Mesodermal cell (in vitro differentiated cells): ENCODE data around the gene PRDM16.

Experiments
- H3K27ac ChIP-seq: 2 replicates; pipeline ENCODE4 v1.7.0; 2013; ENCODE audit warnings: mild to moderate bottlenecking, low read depth, low read length, moderate library complexity; ENCODE audit not compliant: severe bottlenecking
- H3K36me3 ChIP-seq: 2 replicates; pipeline ENCODE4 v1.7.1; 2013; ENCODE audit warnings: mild to moderate bottlenecking, low read length, moderate library complexity; ENCODE audit not compliant: control insufficient read depth, insufficient read depth
- H3K4me1 ChIP-seq: one replicate; pipeline ENCODE4 v1.7.1; 2013; ENCODE audit warnings: mild to moderate bottlenecking, low read length; ENCODE audit not compliant: insufficient read depth, control insufficient read depth, poor library complexity, severe bottlenecking
- H3K4me3 ChIP-seq: 2 replicates; pipeline ENCODE4 v1.7.0; 2013; ENCODE audit warnings: low read length, control low read depth, mild to moderate bottlenecking; ENCODE audit not compliant: insufficient read depth, poor library complexity, severe bottlenecking; ENCODE audit errors: extremely low read depth
- H3K9me3 ChIP-seq: 2 replicates; pipeline ENCODE4 v1.7.1; 2013; ENCODE audit warnings: mild to moderate bottlenecking, low read length, moderate library complexity; ENCODE audit not compliant: control insufficient read depth
- WGBS, 2 experiments: methylation state at CpG; one replicate each; pipeline ENCODE4 v1.1.5; 2013; ENCODE audit warnings: missing lambda C conversion rate in 2 of 2; ENCODE audit not compliant: insufficient coverage in 2 of 2; 5-methylcytosine and 5-hydroxymethylcytosine counted together

The PRDM16 gene

GRCh38 chr1:3148171-3148570, 79.2 kb downstream of the PRDM16 start:
- no peak overlapping the region for H3K27ac ChIP-seq
- H3K4me3 ChIP-seq: no peak overlapping the region
- WGBS, 2 experiments: 81 to 88% methylated on average over 5 to 6 of the region's 6 CpGs
- H3K36me3 ChIP-seq: no peaks in the 10 kb centered on the region
- H3K9me3 ChIP-seq: no peaks in the 10 kb centered on the region
- no peaks in the 10 kb centered on the region for H3K4me1 ChIP-seq

- H3K4me1 ChIP-seq: no peaks in the 10 kb centered on the region
- no peaks in the 10 kb centered on the region for H3K9me3 ChIP-seq
- no peak overlapping the region for H3K27ac ChIP-seq
- no peak overlapping the region for H3K4me3 ChIP-seq
- WGBS, 2 experiments: 79 to 87% methylated on average over 8 of the region's 8 CpGs
- no peaks in the 10 kb centered on the region for H3K36me3 ChIP-seq
Observed at GRCh38 chr1:3149277-3149676, 80.3 kb downstream of the PRDM16 start.

- Histone ChIP-seq H3K4me3 (no peak overlapping the region), H3K36me3 (no peaks in the 10 kb centered on the region), H3K4me1 (no peaks in the 10 kb centered on the region), H3K9me3 (no peaks in the 10 kb centered on the region), H3K27ac (no peak overlapping the region)
- 93 to 95% methylated on average over 14 of the region's 14 CpGs for WGBS, 2 experiments
Observed at GRCh38 chr1:3151456-3151855, 82.5 kb downstream of the PRDM16 start.

- no peaks in the 10 kb centered on the region for H3K4me1 ChIP-seq
- no peaks in the 10 kb centered on the region for H3K36me3 ChIP-seq
- H3K4me3 ChIP-seq: no peak overlapping the region
- H3K27ac ChIP-seq: no peak overlapping the region
- H3K9me3 ChIP-seq: no peaks in the 10 kb centered on the region
Observed at GRCh38 chr1:3152143-3152542, 83.1 kb downstream of the PRDM16 start.

DNA sequence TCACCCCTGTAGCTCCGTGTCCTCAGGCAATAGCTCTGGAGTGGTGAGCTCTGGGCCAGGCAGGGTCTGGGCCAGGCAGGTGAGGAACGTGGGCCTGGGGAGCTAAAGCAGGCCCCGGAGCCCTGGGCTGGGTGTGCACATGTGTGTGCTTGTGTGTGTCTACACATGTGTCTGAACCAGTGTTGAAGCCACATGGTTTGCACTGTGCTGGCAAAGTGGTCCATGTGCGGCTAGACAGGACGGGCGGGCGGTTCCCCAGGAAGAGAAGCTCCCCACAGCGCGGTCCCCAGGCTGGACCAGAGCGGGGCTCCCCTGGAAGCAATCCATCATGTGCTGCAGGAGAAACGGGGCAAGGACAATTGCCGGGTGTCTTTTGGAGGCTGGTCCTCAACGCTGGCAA, 84.2 kb downstream of the PRDM16 start:
- 93 to 98% methylated on average over 12 of the region's 13 CpGs for WGBS, 2 experiments
- H3K4me1 ChIP-seq: no peaks in the 10 kb centered on the region
- H3K9me3 ChIP-seq: no peaks in the 10 kb centered on the region
- no peak overlapping the region for H3K4me3 ChIP-seq
- H3K27ac ChIP-seq: no peak overlapping the region
- no peaks in the 10 kb centered on the region for H3K36me3 ChIP-seq

DNA sequence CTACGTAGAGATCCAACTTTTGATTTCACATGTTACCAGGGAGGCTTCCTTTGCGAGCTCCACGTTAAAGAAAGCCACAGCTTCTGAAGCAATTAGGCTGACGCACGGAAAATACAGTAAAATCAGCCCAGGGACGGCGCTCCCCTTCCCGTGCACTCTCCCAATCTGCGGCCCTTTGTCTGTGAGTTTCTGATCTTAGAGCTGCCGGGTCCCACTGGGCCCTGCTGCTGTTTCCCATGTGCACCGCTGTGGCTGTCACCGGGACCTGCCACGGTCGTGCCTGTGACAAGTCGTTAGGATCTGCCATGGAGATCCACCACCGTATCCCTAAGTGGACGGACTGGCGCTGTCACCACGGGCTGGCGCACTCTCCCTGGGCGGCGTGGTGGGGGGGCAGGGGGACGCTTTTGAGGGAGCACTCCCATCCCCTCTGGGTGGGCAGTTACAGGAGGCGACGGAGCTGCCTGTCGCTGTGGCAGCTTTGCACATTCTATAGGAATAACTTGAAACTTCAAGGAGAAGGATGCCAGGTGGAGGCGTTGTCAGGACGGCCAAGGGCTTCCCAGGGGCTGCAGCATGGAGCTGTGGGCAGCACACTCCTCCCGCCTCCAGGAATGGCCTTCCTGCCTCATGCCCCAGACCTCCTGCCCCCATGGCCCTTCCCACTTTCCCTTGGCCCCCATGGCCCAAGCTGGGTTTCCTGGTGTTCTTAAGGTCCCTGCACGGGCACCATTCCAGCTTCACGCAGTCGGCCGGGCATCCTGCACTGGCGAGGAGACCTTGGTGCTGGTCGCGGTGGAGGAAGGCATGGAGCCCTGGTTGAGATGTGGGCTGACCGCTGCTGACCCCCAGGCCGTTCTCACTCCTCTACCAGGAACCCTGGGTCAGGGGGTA, 85.1 kb downstream of the PRDM16 start:
- H3K27ac ChIP-seq: no peak overlapping the region
- no peaks in the 10 kb centered on the region for H3K4me1 ChIP-seq
- H3K4me3 ChIP-seq: no peak overlapping the region
- H3K9me3 ChIP-seq: no peaks in the 10 kb centered on the region
- no peaks in the 10 kb centered on the region for H3K36me3 ChIP-seq
- WGBS, 2 experiments: 89 to 90% methylated on average over 34 to 35 of the region's 38 CpGs

GRCh38 chr1:3155056-3155925, 86.3 kb downstream of the PRDM16 start:
- Histone ChIP-seq H3K27ac (no peak overlapping the region), H3K9me3 (no peaks in the 10 kb centered on the region), H3K36me3 (no peaks in the 10 kb centered on the region), H3K4me3 (no peak overlapping the region), H3K4me1 (no peaks in the 10 kb centered on the region)
- 91 to 92% methylated on average over 27 to 38 of the region's 42 CpGs for WGBS, 2 experiments

DNA sequence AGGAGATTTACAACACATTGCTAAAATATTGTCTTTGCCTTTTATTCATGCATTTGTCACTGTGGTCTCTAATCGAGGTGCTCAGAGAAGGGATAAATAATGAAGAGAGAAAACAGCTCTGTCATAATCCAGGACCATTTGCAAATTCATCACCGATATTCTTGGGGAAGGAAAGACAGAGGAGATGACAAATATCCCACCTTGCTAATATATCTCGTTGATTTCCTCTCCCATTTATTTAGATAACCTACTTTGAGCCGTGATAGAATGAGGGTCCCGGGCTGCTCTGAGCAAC, 86.9 kb downstream of the PRDM16 start:
- Histone ChIP-seq H3K36me3 (no peaks in the 10 kb centered on the region), H3K9me3 (no peaks in the 10 kb centered on the region), H3K27ac (no peak overlapping the region), H3K4me1 (no peaks in the 10 kb centered on the region), H3K4me3 (no peak overlapping the region)
- WGBS, 2 experiments: 88 to 93% methylated on average over 3 to 4 of the region's 5 CpGs

- no peaks in the 10 kb centered on the region for H3K36me3 ChIP-seq
- no peak overlapping the region for H3K27ac ChIP-seq
- 92% methylated on average over 14 to 15 of the region's 19 CpGs for WGBS, 2 experiments
- H3K4me3 ChIP-seq: no peak overlapping the region
- no peaks in the 10 kb centered on the region for H3K4me1 ChIP-seq
- no peaks in the 10 kb centered on the region for H3K9me3 ChIP-seq
Observed at GRCh38 chr1:3156936-3157335, 87.9 kb downstream of the PRDM16 start.

DNA sequence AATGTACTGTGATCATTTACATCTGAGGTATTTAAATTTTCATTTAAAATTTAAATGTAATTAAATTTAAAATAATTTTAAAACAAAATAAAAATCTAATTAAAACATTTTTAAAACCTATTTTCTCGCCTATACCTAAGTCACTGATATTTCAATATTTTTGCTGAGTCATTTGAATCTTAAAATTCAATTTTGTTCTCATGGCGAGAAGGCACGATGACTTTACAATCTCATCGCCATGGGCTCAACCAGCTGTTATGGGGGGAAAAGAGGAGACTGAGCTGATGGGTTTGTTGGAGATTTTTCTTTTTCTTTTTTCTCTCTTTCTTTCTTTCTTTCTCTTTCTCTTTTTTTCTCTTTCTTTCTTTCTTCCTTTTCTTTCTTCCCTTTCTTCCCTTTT, 89.3 kb downstream of the PRDM16 start:
- H3K4me1 ChIP-seq: no peaks in the 10 kb centered on the region
- no CpG with 5 or more reads among the region's 4 CpGs for WGBS, 2 experiments
- H3K36me3 ChIP-seq: no peaks in the 10 kb centered on the region
- H3K27ac ChIP-seq: no peak overlapping the region
- H3K9me3 ChIP-seq: no peaks in the 10 kb centered on the region
- H3K4me3 ChIP-seq: no peak overlapping the region

DNA sequence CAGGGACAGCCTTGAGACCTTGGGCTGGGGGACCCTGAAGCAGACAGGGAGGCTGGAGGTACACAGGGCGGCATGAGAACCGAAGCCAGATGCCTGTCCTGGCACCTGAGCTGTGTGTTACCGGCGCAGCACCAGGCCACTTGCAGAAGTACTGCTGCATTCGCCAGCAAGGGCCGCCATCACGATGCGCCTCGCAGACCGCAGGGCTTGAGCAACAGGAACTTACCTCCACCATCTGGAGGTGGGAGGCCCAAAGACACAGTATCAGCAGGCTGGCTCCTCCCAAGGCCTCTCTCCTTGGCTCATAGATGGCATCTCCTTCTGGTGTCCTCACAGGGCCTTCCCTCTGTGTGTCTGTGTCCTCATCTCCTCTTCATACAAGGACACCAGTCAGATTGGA, 90.1 kb downstream of the PRDM16 start:
- H3K27ac ChIP-seq: no peak overlapping the region
- no peaks in the 10 kb centered on the region for H3K4me1 ChIP-seq

More for the DNA sequence above, 90.1 kb downstream of the PRDM16 start:
- H3K4me3 ChIP-seq: no peak overlapping the region
- no peaks in the 10 kb centered on the region for H3K9me3 ChIP-seq
- H3K36me3 ChIP-seq: no peaks in the 10 kb centered on the region
- 96 to 98% methylated on average over 10 of the region's 10 CpGs for WGBS, 2 experiments
